ENCODE measurements around the gene ELFN2. TPM values are rescaled to one million over a fixed set of nuclear protein-coding genes. Genes with fewer than 3 reads are reported as not detected.

The ELFN2 gene
- total RNA-seq, 4 donors from 2014 or later = 0.10 to 0.59 (median 0.31) TPM

- Histone ChIP-seq H3K4me1 (no peaks in the 10 kb centered on the region), H3K9me3 (no peaks in the 10 kb centered on the region), H3K36me3 (no peaks in the 10 kb centered on the region), H3K27ac (no peak overlapping the region), H3K27me3 (peaks cover 45% of the 10 kb centered on the region), H3K4me3 (no peak overlapping the region)
- TF ChIP-seq CTCF (IDR thresholded peaks at IDR 0.05) = no peak
- no peak for TF ChIP-seq POLR2AphosphoS5 (IDR thresholded peaks at IDR 0.05)
- TF ChIP-seq EP300 (IDR thresholded peaks at IDR 0.05) = no peak
- no peak for TF ChIP-seq POLR2A (IDR thresholded peaks at IDR 0.05)
- 58% methylated on average over 4 of the region's 4 CpGs for WGBS
- DNase-seq (ENCODE audit: low spot score in 2 of 2) = no peak
These were observed 73.0 kb downstream of the ELFN2 start for GRCh38 chr22:37354261-37354660.

- H3K27ac ChIP-seq = no peak overlapping the region
- H3K36me3 ChIP-seq = no peaks in the 10 kb centered on the region
- DNase-seq (ENCODE audit: low spot score in 2 of 2) = no peak
- WGBS = 75% methylated on average over 16 of the region's 16 CpGs
- no peaks in the 10 kb centered on the region for H3K9me3 ChIP-seq
- H3K4me1 ChIP-seq = no peaks in the 10 kb centered on the region
- H3K4me3 ChIP-seq = no peak overlapping the region
- H3K27me3 ChIP-seq = peaks cover 45% of the 10 kb centered on the region
- no peak for TF ChIP-seq EP300 (IDR thresholded peaks at IDR 0.05)
- no peak for TF ChIP-seq POLR2AphosphoS5 (IDR thresholded peaks at IDR 0.05)
- TF ChIP-seq CTCF (IDR thresholded peaks at IDR 0.05) = no peak
- TF ChIP-seq POLR2A (IDR thresholded peaks at IDR 0.05) = no peak
These were observed 73.4 kb downstream of the ELFN2 start for GRCh38 chr22:37353839-37354238.

- no peaks in the 10 kb centered on the region for H3K36me3 ChIP-seq
- TF ChIP-seq CTCF (IDR thresholded peaks at IDR 0.05) = no peak
- TF ChIP-seq POLR2AphosphoS5 (IDR thresholded peaks at IDR 0.05) = no peak
- TF ChIP-seq POLR2A (IDR thresholded peaks at IDR 0.05) = no peak
- TF ChIP-seq EP300 (IDR thresholded peaks at IDR 0.05) = no peak
- no peaks in the 10 kb centered on the region for H3K4me1 ChIP-seq
- peaks cover 45% of the 10 kb centered on the region for H3K27me3 ChIP-seq
- 77% methylated on average over 7 of the region's 7 CpGs for WGBS
- no peaks in the 10 kb centered on the region for H3K9me3 ChIP-seq
- no peak overlapping the region for H3K4me3 ChIP-seq
- no peak overlapping the region for H3K27ac ChIP-seq
- DNase-seq (ENCODE audit: low spot score in 2 of 2) = no peak
These were observed 74.8 kb downstream of the ELFN2 start for GRCh38 chr22:37352481-37352880.

- peaks cover 39% of the 10 kb centered on the region for H3K27me3 ChIP-seq
- peaks cover under 1% of the 10 kb centered on the region for H3K4me1 ChIP-seq
- no peaks in the 10 kb centered on the region for H3K9me3 ChIP-seq
- no peak for DNase-seq (ENCODE audit: low spot score in 2 of 2)
- TF ChIP-seq CTCF (IDR thresholded peaks at IDR 0.05) (no peak), EP300 (IDR thresholded peaks at IDR 0.05) (no peak), POLR2A (IDR thresholded peaks at IDR 0.05) (no peak), POLR2AphosphoS5 (IDR thresholded peaks at IDR 0.05) (no peak)
- WGBS = 58% methylated on average over 3 of the region's 3 CpGs
- H3K27ac ChIP-seq = no peak overlapping the region
- no peaks in the 10 kb centered on the region for H3K36me3 ChIP-seq
- H3K4me3 ChIP-seq = no peak overlapping the region
These were observed 76.0 kb downstream of the ELFN2 start for GRCh38 chr22:37351232-37351631.

GRCh38 chr22:37349043-37349814 is 78.0 kb downstream of the ELFN2 start:
- WGBS = 72% methylated on average over 8 of the region's 19 CpGs
- Histone ChIP-seq H3K9me3 (no peaks in the 10 kb centered on the region), H3K27ac (no peak overlapping the region), H3K27me3 (peaks cover 27% of the 10 kb centered on the region), H3K36me3 (no peaks in the 10 kb centered on the region), H3K4me3 (no peak overlapping the region), H3K4me1 (peaks cover 3% of the 10 kb centered on the region)
- TF ChIP-seq CTCF (IDR thresholded peaks at IDR 0.05) (no peak), EP300 (IDR thresholded peaks at IDR 0.05) (no peak)
- no peak for DNase-seq (ENCODE audit: low spot score in 2 of 2)
